Stimulated activated naive CD4-positive, alpha-beta T cell (primary cell): ENCODE results near the gene CDH11.

ENCODE experiments used
- DNase-seq, 6 experiments: peaks; one replicate each; lab custom pipeline; 2025; lab: John Stamatoyannopoulos, UW

CDH11 gene

DNA sequence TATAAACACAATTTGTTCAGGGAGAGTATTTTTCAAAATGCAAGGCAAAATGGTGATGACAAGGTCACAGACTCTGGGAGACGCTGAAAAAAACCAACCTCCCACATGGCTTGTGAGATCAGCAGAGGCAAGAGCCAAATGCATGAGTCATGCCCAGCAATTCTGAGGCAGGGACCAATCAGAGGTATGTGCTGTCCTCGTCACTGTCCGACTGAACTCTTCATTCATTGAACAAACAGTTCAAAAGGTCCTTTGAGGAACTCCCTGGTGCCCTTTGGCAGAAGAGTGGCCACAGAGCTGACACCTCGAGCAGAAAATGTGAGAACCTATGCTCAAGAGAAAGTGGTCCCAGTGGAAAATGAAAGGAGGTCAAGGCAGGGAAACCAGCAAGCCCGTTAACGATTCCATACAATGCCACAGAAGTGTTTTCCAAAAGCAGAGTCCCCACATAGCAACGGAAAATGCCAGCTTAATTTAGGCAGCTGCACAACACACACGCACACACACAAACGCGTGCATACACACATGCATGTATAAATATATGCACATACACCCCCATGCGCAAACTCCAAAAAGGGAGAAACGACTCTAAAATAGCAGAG lies 50.9 kb downstream of the CDH11 start:
- DNase-seq = no peak

DNA sequence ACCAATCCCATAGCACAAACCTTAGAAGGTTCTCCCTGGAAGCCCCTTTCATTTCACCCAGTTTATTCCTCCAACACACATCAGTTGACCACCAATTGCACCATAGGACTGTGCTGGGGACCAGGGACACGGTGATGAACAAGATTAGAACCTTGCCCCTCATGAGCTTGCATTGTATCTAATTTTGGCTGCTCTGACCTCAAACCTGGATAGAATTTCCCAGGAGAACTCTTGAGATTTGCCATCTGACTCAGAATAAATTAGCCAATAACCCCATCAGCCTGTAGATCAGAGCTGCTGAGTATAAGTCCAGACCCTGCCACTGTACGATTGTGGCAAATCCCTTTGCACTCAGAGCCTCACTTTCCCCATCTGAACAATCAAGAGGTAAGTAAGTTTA lies 52.1 kb downstream of the CDH11 start:
- DNase-seq = no peak

DNA sequence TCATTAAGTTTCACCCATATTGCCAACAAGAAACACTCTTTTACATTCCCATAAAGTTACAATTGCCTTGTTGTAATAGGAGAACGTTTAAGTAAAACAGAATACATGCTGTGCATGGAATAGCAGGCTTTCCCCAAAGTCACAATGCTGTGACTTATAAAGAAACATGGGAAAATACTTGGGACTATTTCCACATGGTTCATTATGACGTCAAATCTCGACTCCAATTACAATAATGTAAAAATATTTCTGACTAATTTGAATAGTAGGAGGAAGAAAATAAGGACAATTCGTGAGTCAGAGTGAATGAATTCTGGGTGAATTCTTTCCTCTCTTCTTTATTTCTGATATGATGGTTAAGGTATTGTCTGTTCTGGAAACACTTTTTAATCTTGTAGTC lies 52.8 kb downstream of the CDH11 start:
- no peak for DNase-seq

- DNase-seq = no peak
Measured at GRCh38 chr16:65068151-65068740, 53.6 kb downstream of the CDH11 start.

GRCh38 chr16:65066651-65067050 lies 55.2 kb downstream of the CDH11 start:
- no peak for DNase-seq

GRCh38 chr16:65065031-65065430 lies 56.8 kb downstream of the CDH11 start:
- no peak for DNase-seq

GRCh38 chr16:65064131-65064530 lies 57.7 kb downstream of the CDH11 start:
- DNase-seq = no peak

GRCh38 chr16:65062736-65063583 lies 58.9 kb downstream of the CDH11 start:
- no peak for DNase-seq

DNA sequence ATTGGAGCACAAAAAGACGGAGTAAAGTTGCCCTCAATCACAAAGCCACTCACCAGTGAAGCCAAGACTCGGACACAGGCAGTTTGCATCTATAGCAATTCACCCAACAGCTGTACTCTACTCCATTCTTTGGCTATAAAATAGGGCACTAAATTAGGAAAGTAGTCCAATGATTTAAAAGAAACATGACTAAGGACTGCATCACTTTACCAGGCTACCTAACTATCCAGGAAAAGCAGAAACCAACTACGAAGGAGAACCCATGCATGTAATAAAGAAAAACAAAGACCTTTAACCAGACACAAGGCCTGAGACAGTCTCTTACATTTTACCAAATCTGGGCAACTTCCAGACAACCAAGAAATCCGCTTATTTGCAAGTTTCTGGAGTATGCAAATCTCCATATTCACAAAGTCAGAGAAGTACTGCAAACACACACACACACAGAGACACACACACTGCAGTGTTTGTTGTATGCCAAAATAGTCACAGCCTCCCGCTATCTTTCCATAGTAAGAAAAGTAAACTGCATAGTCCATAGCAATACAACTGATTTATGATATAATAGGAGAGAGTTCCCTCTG lies 59.8 kb downstream of the CDH11 start:
- no peak for DNase-seq

DNA sequence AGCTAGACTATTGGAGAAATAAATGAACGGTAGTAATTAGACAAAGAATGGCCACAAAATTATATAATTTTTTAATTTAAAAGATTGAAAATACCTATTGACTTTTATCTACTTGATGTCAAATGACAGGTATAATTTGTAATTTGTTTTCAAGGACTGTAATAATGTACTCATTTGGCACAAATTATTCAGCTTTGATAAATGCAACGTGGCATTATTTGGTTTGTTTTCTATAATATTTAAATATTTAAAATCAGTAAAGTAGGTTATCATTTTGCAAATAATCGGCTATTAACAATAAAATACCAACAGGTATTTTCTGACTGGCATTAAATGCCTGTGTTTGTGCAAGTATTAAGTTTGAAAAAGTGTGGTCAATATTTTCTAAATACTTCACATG lies 60.6 kb downstream of the CDH11 start:
- DNase-seq = no peak

DNA sequence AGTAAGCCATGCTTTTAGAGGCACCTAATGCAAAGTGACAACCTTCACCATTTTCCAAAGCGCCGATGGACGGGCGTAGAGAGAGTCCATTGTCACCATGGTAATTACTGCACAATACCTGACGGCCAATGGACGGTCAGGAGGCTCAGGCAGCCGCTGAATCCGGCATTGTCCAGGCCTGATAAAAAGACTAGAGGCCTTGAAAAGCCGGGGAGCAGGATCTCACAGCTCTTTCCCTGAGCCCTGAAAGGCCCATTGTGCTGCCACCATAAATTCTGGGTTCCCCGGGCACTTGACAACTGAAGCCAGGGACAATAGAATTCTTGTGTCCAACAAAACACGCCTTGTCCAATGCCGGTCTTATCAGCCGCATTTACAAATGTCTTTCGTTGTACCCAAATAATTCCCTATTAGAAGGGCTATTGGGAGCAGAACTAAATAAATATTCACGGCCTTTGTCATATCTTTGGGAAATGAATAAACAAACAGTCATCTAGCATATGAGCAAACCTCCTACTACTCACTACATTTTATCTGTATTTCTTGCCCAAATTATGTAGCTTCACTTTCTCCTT lies 62.4 kb downstream of the CDH11 start:
- no peak for DNase-seq

- no peak for DNase-seq
Measured at GRCh38 chr16:65057184-65057583, 64.7 kb downstream of the CDH11 start.

DNA sequence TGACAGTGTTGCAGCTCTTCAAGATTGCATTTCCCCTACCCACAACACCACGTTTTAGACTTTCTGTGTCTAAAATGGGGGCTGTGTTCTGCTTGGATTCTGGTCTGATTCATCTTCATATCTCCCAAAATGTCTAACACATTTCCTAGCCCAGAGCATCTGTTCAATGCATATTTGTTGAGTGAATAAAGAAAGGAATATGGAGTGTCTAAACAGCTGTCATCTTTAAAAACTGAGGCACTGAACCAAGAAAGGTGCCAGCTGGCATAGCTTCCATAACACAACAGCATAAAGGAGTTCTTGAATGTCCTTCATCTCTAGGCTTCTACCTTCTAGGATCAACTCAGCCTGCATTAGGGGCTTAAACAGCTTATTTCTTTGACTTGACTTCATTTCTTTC lies 67.4 kb downstream of the CDH11 start:
- DNase-seq = no peak

DNA sequence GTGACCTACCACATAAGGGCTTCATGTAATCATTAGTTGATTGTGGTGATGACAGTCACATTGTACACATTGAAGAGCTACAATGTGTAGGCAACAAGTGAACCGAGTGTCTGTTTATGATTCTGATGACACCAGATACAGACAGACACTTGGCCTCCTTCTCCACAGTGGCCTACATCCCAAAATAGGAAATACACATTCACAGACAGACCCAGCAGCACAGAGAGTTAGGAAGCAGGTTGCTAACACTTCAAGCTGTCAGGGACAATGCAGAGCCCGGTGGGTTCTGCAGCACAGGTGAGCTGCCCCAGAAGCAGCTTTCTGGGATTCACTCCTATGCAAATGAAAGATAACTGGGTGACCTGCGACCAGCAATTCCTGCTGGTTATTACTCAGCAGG lies 72.2 kb downstream of the CDH11 start:
- DNase-seq = no peak

- DNase-seq = no peak
Measured at GRCh38 chr16:65045961-65046360, 75.9 kb downstream of the CDH11 start.

- no peak for DNase-seq
Measured at GRCh38 chr16:65044873-65045272, 77.0 kb downstream of the CDH11 start.

GRCh38 chr16:65044026-65044425 lies 77.8 kb downstream of the CDH11 start:
- no peak for DNase-seq

GRCh38 chr16:65042438-65043365 lies 79.2 kb downstream of the CDH11 start:
- no peak for DNase-seq

- DNase-seq = no peak
Measured at GRCh38 chr16:65041667-65042066, 80.2 kb downstream of the CDH11 start.

GRCh38 chr16:65038100-65038499 lies 83.8 kb downstream of the CDH11 start:
- no peak for DNase-seq

GRCh38 chr16:65037556-65037955 lies 84.3 kb downstream of the CDH11 start:
- no peak for DNase-seq

GRCh38 chr16:65034915-65035314 lies 86.9 kb downstream of the CDH11 start:
- DNase-seq = no peak
